Liver (tissue), 3 donors: ENCODE results near the gene TENT5C.

Experiments used
- CTCF ChIP-seq: fragments of 150-350 bp; IDR thresholded peaks from 2 replicates; pipeline ENCODE4 v1.5.1; 2017; ENCODE audit warnings: improper control_type of control experiment, low read depth, low read length; ENCODE audit not compliant: missing input control
- MAX ChIP-seq: IDR thresholded peaks from 2 replicates; pipeline ENCODE4 v1.6.1; 2016; ENCODE audit warnings: antibody characterized with exemption
- RAD21 ChIP-seq, 2 donors: IDR thresholded peaks; 2 replicates each; pipeline ENCODE4 v1.6.1; 2016; ENCODE audit warnings: antibody characterized with exemption in 2 of 2, mild to moderate bottlenecking in 2 of 2
- SP1 ChIP-seq: IDR thresholded peaks from 2 replicates; pipeline ENCODE4 v1.6.1; 2018; ENCODE audit warnings: antibody characterized with exemption, mild to moderate bottlenecking
- donor health status: healthy.
- donor health status: healthy.

DNA sequence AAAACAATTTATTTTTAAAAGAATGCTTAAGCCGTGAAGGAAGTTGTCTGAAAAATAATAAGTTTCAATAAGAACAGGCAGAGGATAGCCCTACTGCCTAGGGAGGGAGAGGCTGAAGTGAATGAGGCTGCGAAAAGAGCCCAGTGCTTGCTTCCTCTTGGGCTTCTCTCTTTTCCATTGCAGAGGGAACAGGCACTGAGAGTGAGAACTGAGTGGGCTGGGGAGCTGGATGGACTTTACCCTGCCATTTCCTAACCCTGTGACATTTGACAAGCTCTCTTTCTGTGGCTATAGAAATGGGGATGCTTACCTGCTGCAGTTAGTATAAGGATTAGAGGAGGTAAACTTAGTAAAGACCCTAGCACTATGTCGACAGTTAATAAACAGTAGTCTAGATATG is 30.0 kb downstream of the TENT5C start:
- TF ChIP-seq CTCF (no peak), RAD21 (IDR thresholded peaks at IDR 0.05) (peak; percentile 18 to 56), MAX (peak; percentile 23), SP1 (peak; percentile 77)
